Stimulated activated CD8-positive, alpha-beta memory T cell treated with anti-CD3 and anti-CD28 coated beads, Interleukin-4, amount 100 ng/mL, for 48 hours (primary cell): ENCODE data around the gene MBP.
"Not testable (repeated sequence)": the region's sequence is repeated elsewhere in the genome, so short reads cannot be mapped to it uniquely, and the experiment has no call there.

Experiments used
- DNase-seq: peaks from one replicate; pipeline ENCODE4 v3.0.0-alpha.2; 2020

MBP gene

GRCh38 chr18:77044866-77045664, 87.5 kb downstream of the MBP start:
- no peak for DNase-seq

DNA sequence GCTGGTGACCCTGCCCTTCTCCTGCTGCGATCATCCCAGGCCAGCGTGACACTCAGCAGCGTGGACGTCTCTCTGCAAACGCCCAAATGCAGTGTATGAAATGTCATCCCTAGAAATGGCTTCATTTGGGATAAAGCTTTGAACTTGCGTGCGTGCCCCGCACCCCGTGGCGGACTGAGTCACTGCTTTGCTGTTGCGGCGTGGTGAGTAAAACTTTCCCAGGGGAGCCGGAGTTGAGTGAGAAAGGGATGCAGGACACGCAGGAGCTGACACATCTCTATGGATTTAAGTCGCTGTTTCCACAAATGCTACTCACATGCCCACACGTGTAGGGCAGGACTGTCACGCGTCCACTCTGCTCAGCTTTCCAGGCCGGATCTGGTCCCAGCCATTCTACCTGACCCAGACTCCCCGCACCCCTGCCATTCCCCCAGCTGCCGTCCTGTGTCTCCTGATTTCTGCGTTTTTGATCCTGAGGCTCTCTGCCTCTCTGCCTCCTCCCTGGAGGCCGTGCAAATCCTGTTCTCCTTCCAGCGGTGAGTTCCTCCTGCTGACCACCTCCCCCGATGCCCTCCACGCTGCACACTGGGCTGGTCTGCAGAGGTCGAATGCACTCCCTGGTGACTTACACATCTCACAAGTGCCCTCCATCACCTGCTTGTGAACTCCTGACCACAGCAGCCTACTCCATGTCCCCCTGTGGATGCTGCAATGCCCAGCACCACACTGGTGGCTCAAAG, 88.9 kb downstream of the MBP start:
- no peak for DNase-seq

- DNase-seq, result no peak
Observed at GRCh38 chr18:77042583-77042982, 90.0 kb downstream of the MBP start.

DNA sequence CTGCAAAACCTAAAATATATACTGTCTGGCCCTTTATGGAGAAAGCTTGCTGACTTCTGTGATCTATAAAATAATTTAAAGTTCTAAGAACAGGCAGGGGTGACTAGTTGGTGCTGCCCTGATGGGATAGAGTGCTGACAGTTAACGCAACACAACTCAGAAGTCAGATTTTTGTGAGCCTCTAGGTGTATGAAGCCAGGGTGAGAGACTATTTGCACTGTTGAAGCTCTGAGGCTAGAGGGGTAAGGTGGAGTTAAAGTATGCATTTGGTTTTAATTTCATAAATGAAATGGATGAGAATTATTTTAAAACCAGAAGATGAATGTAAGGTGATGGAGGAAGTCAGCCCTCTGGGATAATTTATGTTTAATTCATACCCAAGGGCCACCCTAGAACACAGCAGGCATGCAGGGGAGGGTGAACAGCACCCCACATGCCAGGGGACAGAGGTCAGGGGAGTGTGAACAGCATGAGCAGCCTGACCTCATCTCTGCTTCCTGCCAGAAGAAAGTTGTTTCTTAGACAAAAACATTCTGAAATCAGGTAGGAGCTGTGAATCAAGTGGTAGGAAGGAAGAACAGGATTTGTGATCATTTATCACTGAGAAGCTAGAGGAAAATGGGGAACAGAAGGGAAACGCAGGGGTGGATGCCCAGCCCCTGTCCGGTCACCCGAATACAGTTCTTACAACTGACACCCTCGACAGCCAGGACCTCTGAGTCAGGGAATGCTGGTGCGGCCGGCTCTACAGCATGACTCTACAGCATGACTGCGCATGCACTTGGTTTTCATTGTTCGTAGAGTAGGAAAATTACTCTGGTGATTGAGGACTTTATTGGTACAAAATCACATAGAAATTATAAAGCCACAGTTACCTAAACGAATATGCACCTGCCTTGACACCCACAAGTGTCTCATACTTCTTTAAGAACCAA, 93.1 kb downstream of the MBP start:
- DNase-seq, result no peak

GRCh38 chr18:77038182-77038858, 94.3 kb downstream of the MBP start:
- no peak for DNase-seq

DNA sequence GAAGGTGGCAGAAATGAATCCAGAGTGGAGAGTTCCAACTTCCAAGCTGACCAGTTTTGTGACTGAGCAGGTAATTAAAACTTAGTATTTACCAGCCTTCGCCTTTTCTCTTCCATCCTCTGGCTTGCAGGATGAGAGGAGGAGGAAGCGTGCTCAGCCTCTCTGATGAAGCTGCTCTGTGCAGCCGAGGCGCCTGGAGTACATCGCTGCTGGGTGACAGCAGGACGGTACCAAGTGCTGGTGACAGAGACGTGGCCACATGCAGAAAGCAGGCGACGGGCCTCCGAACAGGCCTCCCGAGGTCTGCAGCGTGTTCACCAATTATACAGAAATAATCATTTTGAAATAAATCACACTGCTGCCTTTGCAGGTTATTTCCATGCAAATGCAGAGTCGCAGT, 95.0 kb downstream of the MBP start:
- DNase-seq, result no peak

- DNase-seq, result no peak
Observed at GRCh38 chr18:77035380-77036187, 97.0 kb downstream of the MBP start.

- DNase-seq, result no peak
Observed at GRCh38 chr18:77033575-77033974, 99.0 kb downstream of the MBP start.

- DNase-seq, result no peak
Observed at GRCh38 chr18:77032181-77032701, 100.3 kb downstream of the MBP start.

- no peak for DNase-seq
Observed at GRCh38 chr18:77031662-77032061, 100.9 kb downstream of the MBP start.

- DNase-seq, result no peak
Observed at GRCh38 chr18:77030201-77030600, 102.4 kb downstream of the MBP start.

DNA sequence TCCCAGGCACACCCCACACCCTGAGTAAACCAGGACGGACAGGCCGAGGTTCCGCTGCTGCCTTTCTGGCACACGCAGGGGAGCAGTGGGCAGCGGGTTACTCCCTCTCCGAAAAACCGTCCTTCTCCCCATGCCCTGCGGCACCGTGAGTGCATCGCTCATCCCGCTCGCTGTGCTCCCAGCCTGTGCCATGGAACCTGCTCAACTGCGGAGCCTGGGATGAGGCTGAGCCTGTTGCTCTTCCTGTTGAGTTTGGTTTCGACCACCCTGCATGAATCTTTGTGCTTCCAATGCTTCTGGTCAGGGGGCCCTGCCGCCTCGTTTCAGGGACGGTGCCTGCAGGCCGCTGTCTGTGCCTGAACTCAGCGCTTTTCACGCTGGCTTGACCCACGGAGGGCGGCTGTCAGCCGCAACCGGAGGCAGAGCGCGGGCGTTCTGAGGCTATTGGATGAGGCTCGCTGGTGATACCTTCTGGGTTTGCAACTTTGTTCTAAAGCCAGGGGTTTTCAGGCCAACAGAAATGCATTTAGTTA, 106.7 kb downstream of the MBP start:
- no peak for DNase-seq

DNA sequence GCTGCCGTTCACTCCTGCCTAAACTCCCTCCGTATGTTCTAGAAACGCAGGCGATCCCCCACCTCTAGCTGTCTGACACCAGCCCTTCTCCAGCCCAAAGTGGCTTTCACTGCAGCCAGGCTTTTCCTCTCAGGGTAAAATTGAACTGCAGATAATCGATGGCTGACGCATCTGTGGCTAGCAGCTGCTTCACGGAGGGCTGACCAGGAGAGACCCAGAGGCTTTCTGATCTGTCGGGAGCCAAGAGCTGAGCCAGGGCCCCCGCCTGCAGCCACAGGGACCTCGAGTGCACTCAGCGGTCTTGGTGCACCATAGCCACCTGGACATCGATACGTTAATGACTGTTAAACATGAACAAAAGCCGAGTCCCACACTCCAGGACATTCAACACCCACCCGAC, 107.5 kb downstream of the MBP start:
- no peak for DNase-seq

DNA sequence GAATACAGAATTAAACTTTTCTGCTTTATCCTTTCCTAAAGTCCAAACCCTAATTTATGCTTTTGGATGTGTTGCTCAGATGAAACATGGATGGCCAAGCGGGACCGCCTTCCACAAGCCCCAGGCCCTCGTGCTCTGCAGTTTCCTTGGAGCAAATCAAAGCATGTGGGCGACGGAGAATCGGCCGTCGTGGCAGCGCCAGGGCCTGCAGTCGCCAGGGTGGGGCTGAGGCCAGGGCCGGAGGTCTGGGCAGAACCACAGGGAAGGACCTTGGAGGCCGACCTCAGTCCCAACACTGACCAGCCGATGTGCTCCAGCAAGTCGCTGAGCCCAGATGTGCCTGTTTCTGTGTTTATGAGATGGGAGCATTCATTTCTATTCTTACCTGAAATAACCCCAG, 108.1 kb downstream of the MBP start:
- no peak for DNase-seq

- no peak for DNase-seq
Observed at GRCh38 chr18:77023102-77023782, 109.3 kb downstream of the MBP start.

DNA sequence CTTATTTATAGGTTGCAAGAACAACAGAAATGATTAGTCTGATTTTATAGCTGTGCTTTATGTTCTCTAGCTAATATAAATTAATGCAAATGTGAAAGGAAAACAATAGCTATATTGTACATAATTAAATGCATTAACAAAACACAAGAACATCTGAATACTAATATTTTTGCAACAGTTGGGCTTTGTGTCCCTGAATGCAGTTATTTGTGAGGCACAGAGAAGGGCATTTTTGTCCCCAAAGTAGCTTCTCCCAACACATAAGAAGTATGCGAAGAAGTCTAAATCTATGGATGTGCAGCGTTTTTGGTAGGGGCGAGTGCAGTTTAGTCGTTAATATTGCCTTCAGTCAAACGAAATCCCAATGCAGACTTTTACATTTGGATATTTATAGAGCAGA, 110.0 kb downstream of the MBP start:
- no peak for DNase-seq

DNA sequence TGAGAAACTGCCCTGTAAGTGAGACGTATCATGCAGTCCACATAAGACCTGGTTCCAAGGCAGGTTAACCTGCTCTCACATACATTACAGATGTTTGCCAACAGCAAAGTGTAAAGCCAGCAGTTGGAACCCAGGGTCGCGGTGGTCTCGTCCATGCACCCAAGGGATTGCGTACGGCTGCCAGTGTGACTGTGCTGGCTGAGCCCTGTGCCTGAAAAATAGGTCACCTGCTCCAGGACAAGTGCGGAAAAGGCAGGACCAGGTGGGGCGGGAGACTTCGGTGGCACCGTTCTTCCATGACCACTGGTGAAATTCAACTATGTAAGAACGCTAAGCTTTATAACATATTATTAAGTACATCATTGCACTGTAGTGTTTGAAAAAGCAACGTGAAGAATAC, 110.5 kb downstream of the MBP start:
- DNase-seq, result no peak

GRCh38 chr18:77021478-77021877, 111.1 kb downstream of the MBP start:
- not testable (repeated sequence) for DNase-seq

- DNase-seq, result no peak
Observed at GRCh38 chr18:77021075-77021474, 111.5 kb downstream of the MBP start.

GRCh38 chr18:77020561-77020960, 112.0 kb downstream of the MBP start:
- no peak for DNase-seq

GRCh38 chr18:77019641-77020040, 112.9 kb downstream of the MBP start:
- no peak for DNase-seq
